ENCODE measurements around the gene NCKAP5L. TPM values are rescaled to one million over a fixed set of nuclear protein-coding genes. Genes with fewer than 3 reads are reported as not detected.
"Not testable (repeated sequence)": the region's sequence is repeated elsewhere in the genome, so short reads cannot be mapped to it uniquely, and the experiment has no call there.

The NCKAP5L gene
- polyA plus RNA-seq, 3 donors: 14.7 to 23.3 (median 22.8) TPM

DNA sequence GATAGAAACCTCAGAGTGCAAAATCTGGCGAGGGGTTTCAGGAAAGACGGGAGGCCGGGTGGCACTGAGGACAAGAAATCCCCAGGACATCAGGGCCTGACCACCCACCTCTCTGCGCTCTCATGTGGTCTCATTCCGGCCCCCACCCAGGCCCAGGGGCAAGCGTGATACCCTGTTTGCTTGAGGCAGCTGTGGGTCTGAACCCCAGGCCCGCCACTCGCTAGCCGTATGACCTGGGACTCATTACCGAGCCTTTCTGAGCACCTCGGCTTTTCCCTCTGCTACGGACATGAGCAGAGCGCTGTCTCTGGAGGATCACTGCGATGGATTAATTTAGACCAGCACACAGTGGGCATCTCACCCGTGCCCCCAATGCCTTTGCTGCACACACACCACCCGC lies 40.2 kb upstream of the NCKAP5L start:
- DNase-seq (ENCODE audit: extremely low read depth in 1 of 11, low read depth in 9 of 11, low spot score in 4 of 11): no peak

DNA sequence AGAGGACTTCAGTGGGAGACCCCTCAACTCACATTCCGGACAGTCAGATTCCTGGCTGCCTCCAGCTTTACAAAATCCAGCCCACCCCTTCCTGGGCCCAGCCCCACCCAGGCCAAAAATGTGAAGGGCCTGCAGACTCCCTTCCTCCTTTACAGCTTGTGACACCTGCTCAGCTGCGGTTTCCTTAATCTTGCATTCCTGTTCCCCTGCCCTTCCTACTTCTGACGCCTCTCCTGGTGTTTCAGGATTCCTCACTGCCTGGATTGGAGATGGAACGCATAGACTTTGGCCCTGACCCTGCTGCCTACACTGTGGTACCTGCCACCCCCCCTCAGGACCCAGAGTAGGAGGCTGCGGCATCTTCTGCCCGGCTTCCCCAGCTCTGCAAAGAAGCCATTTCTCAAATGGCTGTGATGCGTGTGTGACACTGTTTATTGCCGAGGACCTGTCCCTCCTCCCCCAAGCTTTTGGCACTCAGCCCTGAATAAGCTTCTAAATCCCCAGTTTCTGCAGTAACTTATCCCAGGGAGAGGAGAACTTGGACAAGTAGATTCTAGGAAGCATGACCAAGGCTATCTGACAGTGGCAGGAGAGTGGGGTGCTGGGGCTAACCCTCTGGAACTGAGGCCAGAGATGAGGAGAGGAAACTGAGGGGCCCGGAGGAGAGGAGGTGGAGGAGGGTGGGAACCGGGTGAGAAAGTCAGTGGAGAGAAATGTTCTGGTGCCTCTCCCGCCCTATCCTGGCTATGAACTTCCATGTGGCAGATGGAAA lies 39.5 kb upstream of the NCKAP5L start:
- no peak for DNase-seq (ENCODE audit: extremely low read depth in 1 of 11, low read depth in 9 of 11, low spot score in 4 of 11)

DNA sequence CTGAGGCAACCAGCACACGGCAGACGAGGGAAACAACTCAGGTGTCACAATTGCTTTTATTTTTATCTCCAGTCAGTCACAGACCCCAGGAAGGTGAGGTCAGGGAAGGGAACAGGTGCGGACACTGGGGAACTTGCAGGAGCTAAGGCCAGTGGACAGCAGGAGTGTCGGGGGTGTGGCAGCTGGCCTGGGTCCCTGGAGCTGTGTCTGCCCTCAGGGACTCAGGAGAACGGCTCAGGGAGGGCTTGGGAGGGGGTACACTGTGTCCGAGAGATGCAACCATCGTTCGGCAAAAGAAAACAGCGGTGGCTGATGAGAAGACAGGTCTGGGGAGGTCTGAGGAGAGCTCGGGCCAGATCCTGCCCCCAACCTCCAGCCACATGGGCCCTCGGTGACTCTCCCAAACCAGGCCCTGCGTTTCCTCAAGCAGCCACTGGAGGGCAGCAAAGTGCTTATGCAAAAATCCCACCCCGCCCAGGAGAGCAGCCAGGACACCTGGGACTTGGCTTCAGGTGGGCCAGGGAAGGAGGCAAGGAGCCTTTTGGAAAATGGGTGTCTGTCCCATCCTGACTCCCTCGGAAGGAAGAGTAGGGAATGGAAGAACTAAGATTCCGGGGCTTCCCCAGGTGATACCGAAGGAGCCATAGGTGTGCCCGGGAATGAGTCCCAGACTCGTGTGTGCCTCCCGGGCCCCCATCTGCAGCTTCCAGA lies 38.8 kb upstream of the NCKAP5L start:
- DNase-seq (ENCODE audit: extremely low read depth in 1 of 11, low read depth in 9 of 11, low spot score in 4 of 11): peak in 7 of 11 donors; percentile 50 to 68 (median 65)

DNA sequence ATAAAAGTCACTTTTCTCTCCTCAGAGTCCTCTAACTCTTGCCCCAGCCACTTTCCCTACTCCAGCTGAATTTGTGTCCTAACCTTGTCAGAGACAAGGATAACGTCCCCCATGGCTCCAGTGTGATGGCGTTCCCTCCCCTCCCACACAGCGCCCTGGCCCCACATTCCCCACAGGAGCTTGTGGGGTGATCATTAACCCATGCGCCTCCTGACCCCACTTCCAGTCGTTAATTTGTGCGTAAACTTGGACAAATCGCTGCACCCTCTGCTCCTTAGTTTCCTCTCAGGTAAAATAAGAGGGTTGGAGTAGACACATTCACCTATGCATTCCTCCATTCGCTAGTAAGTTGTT lies 37.5 kb upstream of the NCKAP5L start:
- no peak for DNase-seq (ENCODE audit: extremely low read depth in 1 of 11, low read depth in 9 of 11, low spot score in 4 of 11)

DNA sequence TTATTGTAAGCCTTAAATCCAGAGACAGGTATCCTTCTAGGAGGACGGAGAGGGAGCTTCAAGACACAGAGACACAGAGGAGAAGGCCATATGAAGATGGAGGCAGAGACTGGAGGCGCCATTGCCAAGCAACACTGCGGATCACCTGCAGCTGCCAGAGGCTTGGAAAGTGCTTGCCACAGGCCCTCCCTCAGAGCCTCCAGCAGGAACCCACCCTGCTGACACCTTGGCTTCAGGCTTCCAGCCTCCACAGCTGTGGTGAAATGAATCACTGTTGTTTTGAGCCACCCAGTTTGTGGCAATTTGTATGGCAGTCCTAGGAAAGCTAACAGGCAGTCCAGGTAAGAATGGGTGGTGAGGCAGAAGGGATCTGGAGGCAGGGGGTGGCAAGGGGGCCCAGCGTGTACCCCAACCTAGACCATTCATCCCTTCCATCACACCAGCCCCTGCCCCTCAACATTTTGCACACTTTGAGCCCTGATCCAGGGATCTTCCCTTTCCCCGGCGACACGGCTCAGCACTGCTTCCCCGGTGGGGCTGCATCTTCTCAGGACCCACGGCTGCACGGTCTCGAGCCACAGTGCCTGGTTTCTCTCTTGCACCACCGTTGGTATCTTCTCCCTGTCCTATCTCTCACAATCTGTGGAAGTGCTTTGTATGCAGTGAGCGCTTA lies 37.0 kb upstream of the NCKAP5L start:
- no peak for DNase-seq (ENCODE audit: extremely low read depth in 1 of 11, low read depth in 9 of 11, low spot score in 4 of 11)

DNA sequence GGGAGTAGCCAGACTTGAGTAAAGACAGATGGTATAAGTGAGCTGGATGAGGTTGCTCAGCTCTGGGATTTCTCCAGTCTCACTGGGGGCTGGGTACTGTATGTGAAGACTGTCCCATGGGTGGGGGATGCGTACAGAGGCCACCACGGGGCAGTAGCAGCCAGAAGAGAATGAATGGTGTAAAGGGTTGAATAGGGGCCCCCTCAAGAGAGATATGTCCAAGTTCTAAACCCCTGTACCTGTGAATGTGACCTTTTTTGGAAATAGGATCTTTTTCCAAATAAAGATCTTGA lies 36.5 kb upstream of the NCKAP5L start:
- no peak for DNase-seq (ENCODE audit: extremely low read depth in 1 of 11, low read depth in 9 of 11, low spot score in 4 of 11)

- no peak for DNase-seq (ENCODE audit: extremely low read depth in 1 of 11, low read depth in 9 of 11, low spot score in 4 of 11)
These were observed 36.0 kb upstream of the NCKAP5L start for GRCh38 chr12:49863946-49864797.

DNA sequence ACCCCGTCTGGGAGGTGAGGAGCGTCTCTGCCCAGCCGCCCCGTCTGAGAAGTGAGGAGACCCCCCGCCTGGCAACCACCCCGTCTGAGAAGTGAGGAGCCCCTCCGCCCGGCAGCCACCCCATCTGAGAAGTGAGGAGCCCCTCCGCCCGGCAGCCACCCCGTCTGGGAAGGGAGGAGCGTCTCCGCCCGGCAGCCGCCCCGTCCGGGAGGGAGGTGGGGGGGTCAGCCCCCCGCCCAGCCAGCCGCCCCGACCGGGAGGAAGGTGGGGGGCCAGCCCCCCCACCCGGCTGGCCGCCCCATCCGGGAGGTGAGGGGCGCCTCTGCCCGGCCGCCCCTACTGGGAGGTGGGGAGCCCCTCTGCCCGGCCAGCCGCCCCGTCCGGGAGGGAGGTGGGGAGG lies 32.7 kb upstream of the NCKAP5L start:
- not testable (repeated sequence) for DNase-seq (ENCODE audit: extremely low read depth in 1 of 11, low read depth in 9 of 11, low spot score in 4 of 11)

- DNase-seq (ENCODE audit: extremely low read depth in 1 of 11, low read depth in 9 of 11, low spot score in 4 of 11): not testable (repeated sequence)
These were observed 27.7 kb upstream of the NCKAP5L start for GRCh38 chr12:49855890-49856289.

GRCh38 chr12:49854976-49855375 lies 26.8 kb upstream of the NCKAP5L start:
- DNase-seq (ENCODE audit: extremely low read depth in 1 of 11, low read depth in 9 of 11, low spot score in 4 of 11): no peak

DNA sequence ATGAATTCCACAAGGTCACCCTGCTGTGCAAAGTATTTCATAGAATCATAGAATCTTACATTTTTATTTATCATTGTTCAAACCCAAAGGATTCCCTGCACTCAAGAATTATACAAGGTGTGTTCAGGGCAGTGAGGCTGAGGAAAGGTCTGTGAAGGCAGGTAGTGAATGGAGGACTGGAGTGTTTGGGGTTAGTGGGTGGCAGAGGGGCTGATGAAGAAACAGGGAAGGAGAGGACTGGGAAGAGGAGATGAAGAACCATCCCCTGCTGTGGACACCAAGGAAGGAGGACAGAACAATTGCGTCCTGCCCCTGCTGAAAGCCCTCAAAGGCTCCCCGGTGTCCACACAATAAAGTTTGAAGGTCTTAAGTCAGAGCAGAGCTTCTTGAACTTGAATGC lies 25.5 kb upstream of the NCKAP5L start:
- DNase-seq (ENCODE audit: extremely low read depth in 1 of 11, low read depth in 9 of 11, low spot score in 4 of 11): no peak

- DNase-seq (ENCODE audit: extremely low read depth in 1 of 11, low read depth in 9 of 11, low spot score in 4 of 11): no peak
These were observed 18.9 kb upstream of the NCKAP5L start for GRCh38 chr12:49847161-49847560.

DNA sequence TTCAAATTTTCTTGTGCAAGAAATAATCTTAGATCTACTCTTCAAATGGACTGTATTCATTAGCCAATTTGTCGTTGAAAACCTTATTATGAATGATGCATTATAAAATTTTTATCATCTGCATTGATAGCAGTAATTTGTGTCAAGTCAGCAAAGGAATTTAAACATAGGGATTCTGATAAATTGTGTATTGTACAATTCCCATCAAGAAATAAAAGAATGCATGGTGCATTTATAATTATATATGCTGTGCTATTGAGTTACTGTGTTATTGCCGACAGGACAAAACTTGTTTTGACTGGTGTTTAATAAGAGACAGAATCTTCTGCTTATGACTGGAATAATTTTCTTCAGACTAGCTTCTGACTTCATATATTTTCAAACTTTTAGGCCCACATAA lies 17.8 kb upstream of the NCKAP5L start:
- DNase-seq (ENCODE audit: extremely low read depth in 1 of 11, low read depth in 9 of 11, low spot score in 4 of 11): no peak

- no peak for DNase-seq (ENCODE audit: extremely low read depth in 1 of 11, low read depth in 9 of 11, low spot score in 4 of 11)
These were observed 15.7 kb upstream of the NCKAP5L start for GRCh38 chr12:49843876-49844437.

GRCh38 chr12:49843411-49843810 lies 15.2 kb upstream of the NCKAP5L start:
- DNase-seq (ENCODE audit: extremely low read depth in 1 of 11, low read depth in 9 of 11, low spot score in 4 of 11): no peak

DNA sequence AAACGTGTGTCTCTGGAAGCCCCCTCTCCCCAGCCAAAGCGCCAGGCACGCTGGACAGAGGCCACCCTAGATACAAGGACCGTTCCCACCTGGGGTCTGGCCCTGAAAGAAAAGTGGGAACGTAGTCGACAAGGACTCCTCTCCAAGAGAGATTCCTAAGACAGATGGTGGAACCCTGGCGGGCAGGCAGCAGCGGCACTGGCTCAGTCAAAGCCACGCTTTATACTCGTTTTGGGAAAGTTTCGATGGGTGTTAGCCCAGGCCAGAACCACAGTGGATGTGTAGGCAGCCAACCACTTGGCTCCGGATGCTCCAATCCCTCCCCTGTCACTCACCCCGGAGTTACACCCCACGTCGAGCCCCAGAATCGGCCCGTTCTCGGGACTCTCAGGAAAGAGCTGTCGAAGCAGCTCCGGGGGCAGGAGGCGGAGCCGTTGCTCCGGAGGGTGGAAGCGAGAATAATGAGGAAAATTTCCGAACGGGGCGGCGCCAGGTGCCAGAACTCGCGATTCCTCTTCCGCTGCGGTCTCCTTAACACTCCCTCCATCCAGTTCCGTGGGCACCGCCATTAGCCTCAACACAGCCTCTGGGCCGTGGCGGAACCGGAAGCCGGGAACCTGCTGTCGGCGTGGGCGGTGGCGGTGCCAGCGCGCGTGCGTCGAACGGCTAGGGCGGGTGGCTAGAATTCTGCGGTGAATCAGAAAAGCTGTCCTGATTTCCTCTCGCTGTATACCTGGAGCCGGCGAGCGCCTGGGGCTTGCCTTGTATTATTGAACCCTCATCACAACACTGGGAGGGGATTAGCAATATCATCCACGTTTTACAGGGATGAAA lies 14.5 kb upstream of the NCKAP5L start, which contains the start of gene BCDIN3D:
BCDIN3D (minus strand) TSS at position 588 of the 834 bp plus-strand sequence; CDS start at position 569, 19 bp downstream.
- peak in 9 of 11 donors; percentile 67 to 90 (median 85) for DNase-seq (ENCODE audit: extremely low read depth in 1 of 11, low read depth in 9 of 11, low spot score in 4 of 11)

- no peak for DNase-seq (ENCODE audit: extremely low read depth in 1 of 11, low read depth in 9 of 11, low spot score in 4 of 11)
These were observed 10.9 kb upstream of the NCKAP5L start for GRCh38 chr12:49838973-49839633.

Data from renal cortex interstitium (tissue), 11 donors.